ENCODE data around the gene LHX6.

The LHX6 gene

GRCh38 chr9:122228568-122229484 lies at the start of gene LHX6:
Gene LHX6 (minus strand): TSS chr9:122228957. CDS start chr9:122228740, 217 bp downstream.
- no peak for DNase-seq (ENCODE audit: low read depth, low spot score)

DNA sequence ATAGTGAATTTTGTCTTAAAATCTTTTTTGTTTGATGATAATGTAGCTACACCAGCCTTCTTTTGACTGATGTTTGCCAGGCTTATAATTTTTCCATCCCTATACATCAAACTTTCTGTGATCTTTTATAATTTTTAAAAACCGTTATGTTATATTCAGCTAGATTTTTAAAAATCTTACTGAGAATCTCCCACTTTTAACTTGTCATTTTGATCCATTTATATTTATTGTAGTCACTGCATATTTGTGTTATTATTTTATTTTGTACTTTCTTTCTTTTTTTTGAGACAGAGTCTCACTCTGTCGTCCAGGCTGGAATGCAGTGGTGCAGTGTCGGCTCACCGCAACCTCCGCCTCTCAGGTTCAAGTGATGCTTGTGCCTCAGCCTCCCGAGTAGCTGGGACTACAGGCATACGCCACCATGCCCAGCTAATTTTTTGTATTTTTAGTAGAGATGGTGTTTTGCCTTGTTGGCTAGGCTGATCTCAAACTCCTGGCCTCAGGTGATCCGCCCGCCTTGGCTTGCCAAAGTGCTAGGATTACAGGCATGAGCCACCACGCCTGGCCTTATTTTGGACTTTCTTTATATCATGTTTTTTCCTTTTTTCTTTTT lies 48.6 kb upstream of the LHX6 start:
- no peak for DNase-seq (ENCODE audit: low read depth, low spot score)

DNA sequence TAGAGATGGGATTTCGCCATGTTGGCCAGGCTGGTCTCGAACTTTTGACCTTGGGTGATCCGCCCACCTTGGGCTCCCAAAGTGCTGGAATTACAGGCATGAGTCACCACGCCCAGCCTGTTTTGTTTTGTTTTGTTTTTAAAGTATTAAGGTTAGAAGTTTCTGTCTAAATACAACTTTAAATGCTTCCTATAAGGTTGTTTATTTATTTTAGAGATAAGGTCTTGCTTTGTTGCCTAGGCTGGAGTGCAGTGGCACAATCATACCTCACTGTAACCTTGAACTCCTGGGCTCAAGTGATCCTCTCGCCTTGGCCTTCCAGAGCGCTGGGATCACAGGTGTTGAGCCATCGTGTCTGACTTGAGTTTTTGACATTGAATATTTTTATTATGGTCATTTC lies 47.3 kb upstream of the LHX6 start:
- no peak for DNase-seq (ENCODE audit: low read depth, low spot score)

DNA sequence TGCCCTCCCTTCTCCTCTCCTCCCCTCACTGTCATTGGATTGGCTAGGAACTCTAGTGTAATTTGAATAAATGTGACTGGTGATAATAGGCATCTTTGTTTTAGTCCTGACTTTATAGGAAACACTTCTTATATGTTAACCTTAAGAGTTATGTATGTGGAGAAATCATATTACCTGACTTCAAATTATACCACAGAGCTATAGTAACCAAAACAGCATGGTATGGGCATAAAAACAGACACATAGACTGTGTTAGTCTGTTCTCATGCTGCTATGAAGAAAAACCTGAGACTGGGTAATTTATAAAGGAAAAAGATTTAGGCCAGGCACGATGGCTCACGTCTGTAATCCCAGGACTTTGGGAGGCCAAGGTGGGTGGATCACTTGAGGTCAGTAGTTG lies 45.3 kb upstream of the LHX6 start:
- DNase-seq (ENCODE audit: low read depth, low spot score) = no peak

DNA sequence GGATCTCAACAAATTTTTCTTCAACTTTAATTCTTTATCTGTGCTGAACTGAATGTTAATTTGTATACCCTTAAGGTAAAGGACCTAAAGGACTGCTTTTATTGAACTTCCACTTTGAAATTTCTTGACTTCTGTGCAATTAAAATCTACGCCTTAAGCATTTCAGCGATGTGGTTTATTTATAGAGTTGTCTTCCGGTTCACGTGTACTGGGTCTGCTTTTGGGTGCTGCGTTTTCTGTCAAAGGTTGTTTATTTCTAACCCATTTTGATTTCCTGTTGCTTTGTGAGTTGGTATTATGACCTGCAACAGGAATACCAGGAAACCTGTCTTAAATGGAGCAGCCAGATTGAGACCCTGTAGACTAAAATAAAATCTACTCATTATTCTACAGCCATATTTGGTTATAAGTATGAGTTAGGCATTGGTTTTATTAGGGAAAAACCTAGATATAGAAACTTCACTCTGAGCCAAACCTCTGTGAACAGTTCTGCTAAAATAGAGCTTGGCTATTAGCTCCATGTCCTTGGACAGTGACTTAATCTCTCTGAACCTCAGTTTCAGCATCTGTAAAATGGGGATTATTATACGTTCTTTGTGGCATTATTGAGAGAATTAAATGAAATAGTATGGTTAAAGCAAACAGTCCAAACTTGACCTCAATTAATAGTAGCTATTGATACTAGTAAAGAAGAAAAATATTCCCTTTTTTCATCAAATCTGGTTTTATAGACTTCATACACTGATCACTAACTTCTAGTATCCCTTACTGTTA lies 39.5 kb upstream of the LHX6 start:
- DNase-seq (ENCODE audit: low read depth, low spot score) = no peak

GRCh38 chr9:122265149-122265915 lies 36.6 kb upstream of the LHX6 start:
- no peak for DNase-seq (ENCODE audit: low read depth, low spot score)

- peak; percentile 47 for DNase-seq (ENCODE audit: low read depth, low spot score)
Observed at GRCh38 chr9:122264360-122265148, 35.8 kb upstream of the LHX6 start, which contains the start of the genes MRRF and RBM18. Gene MRRF (plus strand): TSS chr9:122264882. CDS start chr9:122270892, 6,010 bp downstream. Gene RBM18 (minus strand): TSS chr9:122264840. CDS start chr9:122261492, 3,348 bp downstream.

DNA sequence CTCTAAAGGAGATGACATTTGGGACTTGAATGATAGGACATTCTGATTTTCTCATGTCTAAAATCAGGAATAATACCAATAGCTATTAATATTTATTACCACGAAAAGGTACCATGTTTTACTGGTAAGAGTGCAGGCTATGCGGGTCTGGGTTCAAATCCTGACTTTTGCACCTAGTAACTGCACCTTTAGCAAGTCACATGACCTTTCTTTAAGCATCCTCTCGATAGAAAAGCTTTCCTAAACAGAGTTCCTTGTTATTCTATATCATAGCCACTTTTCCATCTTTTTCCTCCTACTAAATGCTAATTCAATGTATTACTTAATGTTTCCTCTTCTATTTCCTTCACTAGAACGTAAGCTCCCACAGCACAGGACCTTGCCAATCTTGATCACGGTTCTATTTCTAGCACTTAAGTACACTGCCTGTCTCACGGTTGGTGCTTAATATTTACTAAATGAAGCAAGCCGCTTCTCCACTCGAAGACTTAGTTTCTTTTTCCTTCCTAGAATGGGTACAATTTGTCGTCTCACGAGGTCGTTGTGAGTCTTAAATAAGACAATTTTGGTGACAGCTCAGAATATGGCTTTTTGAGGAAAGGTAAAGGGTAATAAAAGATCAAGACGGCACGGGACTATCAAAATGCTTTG lies 35.1 kb upstream of the LHX6 start:
- DNase-seq (ENCODE audit: low read depth, low spot score) = no peak

DNA sequence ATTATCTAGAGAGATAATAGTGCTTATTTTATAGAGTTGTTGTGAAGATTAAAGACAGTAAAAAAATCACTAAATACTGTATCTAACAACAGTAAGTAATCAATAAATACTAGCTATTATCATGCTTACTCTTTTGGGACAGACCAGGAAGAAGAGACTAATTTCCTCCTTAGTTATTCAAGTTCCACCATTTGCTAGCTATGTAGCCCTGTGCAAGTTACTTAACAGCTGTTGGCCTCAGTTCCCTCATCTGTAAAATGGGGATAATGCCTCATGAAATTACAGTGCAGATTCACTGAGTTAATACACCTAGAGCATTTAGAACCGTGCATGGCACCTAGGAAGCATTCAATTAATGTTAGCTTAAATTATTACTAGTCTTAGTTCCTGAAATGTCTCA lies 33.3 kb upstream of the LHX6 start:
- no peak for DNase-seq (ENCODE audit: low read depth, low spot score)

- no peak for DNase-seq (ENCODE audit: low read depth, low spot score)
Observed at GRCh38 chr9:122261469-122261881, 32.7 kb upstream of the LHX6 start.

GRCh38 chr9:122258886-122259415 lies 30.2 kb upstream of the LHX6 start:
- DNase-seq (ENCODE audit: low read depth, low spot score) = no peak

GRCh38 chr9:122256206-122256605 lies 27.4 kb upstream of the LHX6 start:
- DNase-seq (ENCODE audit: low read depth, low spot score) = no peak

GRCh38 chr9:122254761-122255160 lies 26.0 kb upstream of the LHX6 start:
- no peak for DNase-seq (ENCODE audit: low read depth, low spot score)

DNA sequence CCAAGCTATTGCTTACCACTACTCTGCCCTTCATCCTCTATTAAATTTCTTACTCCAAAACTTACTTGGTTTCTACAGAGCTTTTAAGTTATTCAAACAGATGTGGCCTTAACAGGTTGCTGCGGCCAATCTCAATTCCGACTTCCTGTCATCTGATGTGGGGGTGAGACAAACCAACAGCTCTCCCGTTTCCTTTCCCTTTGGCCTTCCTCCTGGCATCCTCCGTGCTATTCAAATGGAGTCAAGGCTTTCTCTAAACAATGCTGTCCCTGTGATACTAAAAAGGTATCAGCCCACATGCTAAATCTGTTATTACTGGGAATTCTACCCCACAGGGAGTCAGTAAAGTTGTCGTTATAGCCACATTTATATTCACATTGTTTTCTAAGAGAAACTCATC lies 24.0 kb upstream of the LHX6 start:
- no peak for DNase-seq (ENCODE audit: low read depth, low spot score)

DNA sequence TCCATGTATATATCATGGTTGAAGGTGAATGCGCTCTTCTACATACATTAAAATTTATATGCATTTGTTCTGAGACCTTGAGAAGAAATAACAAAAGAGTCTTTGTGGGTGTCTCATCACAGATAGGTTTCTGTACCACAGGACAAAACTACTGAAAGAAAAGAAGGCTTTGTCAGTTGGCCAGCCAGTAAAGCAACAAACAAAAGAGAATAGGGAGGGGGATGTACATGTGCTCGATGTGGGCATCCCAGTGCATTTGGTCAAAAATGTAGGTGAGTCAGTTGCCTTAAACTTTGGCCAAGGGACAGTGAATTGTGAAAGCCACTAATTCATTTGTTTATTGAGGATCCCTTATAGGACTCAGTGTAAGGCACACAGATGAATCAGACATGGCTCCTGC lies 22.6 kb upstream of the LHX6 start:
- DNase-seq (ENCODE audit: low read depth, low spot score) = no peak

GRCh38 chr9:122248448-122248865 lies 19.7 kb upstream of the LHX6 start:
- DNase-seq (ENCODE audit: low read depth, low spot score) = no peak

GRCh38 chr9:122246666-122247065 lies 17.9 kb upstream of the LHX6 start:
- no peak for DNase-seq (ENCODE audit: low read depth, low spot score)

DNA sequence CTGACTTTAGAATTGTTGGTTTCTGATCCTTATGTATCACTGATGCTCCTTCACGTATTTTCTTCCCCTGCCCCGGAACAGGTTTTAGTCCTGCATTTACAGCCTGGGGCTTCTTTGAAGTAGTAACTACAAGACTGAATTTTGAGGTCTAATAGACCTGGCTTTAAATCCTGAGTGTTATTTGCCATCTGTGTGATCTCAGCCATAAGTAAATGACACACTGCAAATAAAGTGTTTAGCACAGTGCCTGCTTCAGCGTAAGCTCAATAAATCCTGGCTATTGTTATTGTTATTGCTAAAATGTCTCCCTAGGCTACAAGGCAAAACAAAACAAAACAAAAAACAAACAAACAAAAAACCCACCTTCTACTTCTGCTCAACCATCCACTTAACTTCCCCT lies 15.6 kb upstream of the LHX6 start:
- DNase-seq (ENCODE audit: low read depth, low spot score) = no peak

DNA sequence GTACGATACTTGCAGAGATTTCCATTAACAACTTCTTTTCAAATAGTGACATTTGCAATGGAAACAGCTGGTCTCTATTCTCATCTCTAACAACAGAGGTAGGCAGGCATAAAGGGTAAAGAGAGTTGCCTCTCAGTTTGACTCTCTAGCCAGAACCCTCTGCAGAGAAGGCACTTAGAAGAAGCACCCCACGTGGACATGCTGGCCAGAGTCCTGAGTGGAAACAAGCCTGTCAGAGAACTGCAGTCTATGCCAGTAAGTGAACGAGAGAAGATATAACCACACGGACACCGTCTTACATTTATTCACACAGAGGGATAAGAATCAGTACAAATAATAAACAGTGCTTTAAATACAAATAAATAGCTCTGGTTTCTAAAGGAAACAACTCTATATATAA lies 11.0 kb upstream of the LHX6 start:
- DNase-seq (ENCODE audit: low read depth, low spot score) = no peak

DNA sequence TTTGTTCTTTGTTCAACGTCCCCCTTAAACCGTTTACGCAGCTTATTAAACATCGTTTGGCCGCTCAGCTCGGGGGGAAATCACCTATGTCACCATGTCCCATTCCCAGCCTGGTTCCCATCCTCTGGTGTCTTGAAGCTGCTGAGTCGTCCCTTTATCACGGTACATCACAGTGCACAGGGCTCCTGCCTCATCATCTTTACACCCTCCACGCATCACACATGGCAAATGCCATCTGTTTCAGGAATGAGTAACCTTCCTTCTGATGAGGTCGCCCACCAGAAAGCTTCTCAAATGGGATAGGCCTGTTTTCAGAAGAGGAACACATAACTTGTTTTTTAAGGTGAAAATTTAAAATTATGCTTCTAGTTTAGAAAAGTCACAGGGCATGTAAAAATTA lies 7.9 kb upstream of the LHX6 start:
- no peak for DNase-seq (ENCODE audit: low read depth, low spot score)

Data from iPS DF 19.7 (cell line).